SU-DHL-6 (cell line): Measurements from ENCODE around the gene PPP2R2D.

Experiments used
- H2AFZ ChIP-seq: fragments of 200-600 bp; sonication (generic); 2 replicates; pipeline ENCODE4 v1.6.1; 2014; ENCODE audit warnings: low read depth, mild to moderate bottlenecking, moderate library complexity, mixed read lengths, antibody characterized with exemption, low read length; ENCODE audit not compliant: severe bottlenecking
- H3F3A ChIP-seq: fragments of 200-600 bp; shearing (Covaris generic); 2 replicates; pipeline ENCODE4 v1.6.0; 2016; ENCODE audit warnings: antibody characterized with exemption, mild to moderate bottlenecking; ENCODE audit not compliant: insufficient read depth
- H3K27ac ChIP-seq: fragments of 200-600 bp; sonication (generic); 2 replicates; pipeline ENCODE4 v1.5.1; 2016; ENCODE audit warnings: low read depth, mild to moderate bottlenecking, low read length, moderate library complexity, mixed read lengths
- H3K27me3 ChIP-seq: fragments of 200-600 bp; sonication (generic), shearing (Covaris generic); 2 replicates; pipeline ENCODE4 v1.6.0; 2014; ENCODE audit warnings: mild to moderate bottlenecking, low read length
- H3K36me3 ChIP-seq: fragments of 200-600 bp; sonication (generic); 2 replicates; pipeline ENCODE4 v1.6.1; 2014; ENCODE audit warnings: mild to moderate bottlenecking, low read length, mixed read lengths
- H3K4me2 ChIP-seq: fragments of 300-600, 200-600 bp; shearing (Covaris generic), sonication (generic); 2 replicates; pipeline ENCODE4 v1.6.0; 2014; ENCODE audit warnings: low read length, low read depth, mild to moderate bottlenecking; ENCODE audit not compliant: poor library complexity, severe bottlenecking
- H3K4me3 ChIP-seq: fragments of 200-600 bp; sonication (generic); 2 replicates; pipeline ENCODE4 v1.5.1; 2014; ENCODE audit warnings: antibody characterized with exemption, low read length, mild to moderate bottlenecking, mixed read lengths; ENCODE audit not compliant: insufficient read depth, poor library complexity, severe bottlenecking
- H3K79me2 ChIP-seq: fragments of 200-600 bp; sonication (generic); 2 replicates; pipeline ENCODE4 v1.6.1; 2014; ENCODE audit warnings: mild to moderate bottlenecking, low read length, moderate library complexity; ENCODE audit not compliant: insufficient read depth
- H3K9ac ChIP-seq: fragments of 200-600 bp; sonication (generic); 2 replicates; pipeline ENCODE4 v1.7.0; 2014; ENCODE audit warnings: mild to moderate bottlenecking, low read length
- H3K9me2 ChIP-seq: fragments of 200-600 bp; sonication (generic); replicated peaks from 2 replicates; pipeline ENCODE4 v1.6.1; 2014; ENCODE audit warnings: low read length; ENCODE audit not compliant: insufficient read depth
- H3K9me3 ChIP-seq: fragments of 200-600 bp; sonication (generic); 2 replicates; pipeline ENCODE4 v1.6.1; 2014; ENCODE audit warnings: low read length, mixed read lengths; ENCODE audit not compliant: insufficient read depth
- H4K20me1 ChIP-seq: fragments of 200-600 bp; sonication (generic); 2 replicates; pipeline ENCODE4 v1.6.1; 2014; ENCODE audit warnings: low read depth, mild to moderate bottlenecking, antibody characterized with exemption, low read length, moderate library complexity, mixed read lengths
- EZH2phosphoT487 ChIP-seq: fragments of 200-600 bp; sonication (generic), shearing (Covaris generic); conservative IDR thresholded peaks from 2 replicates; pipeline ENCODE4 v1.6.1; 2018; ENCODE audit warnings: mild to moderate bottlenecking, antibody characterized with exemption, low read length, moderate library complexity, mixed read lengths
- TF ChIP-seq, protein P1 (sequence below): fragments of 200-600 bp; sonication (generic); IDR thresholded peaks from one replicate; pipeline ENCODE4 v1.5.1; 2017; ENCODE audit warnings: antibody characterized with exemption, mild to moderate bottlenecking, low read length, moderate library complexity; ENCODE audit not compliant: insufficient read depth, poor library complexity, severe bottlenecking

Gene PPP2R2D

DNA sequence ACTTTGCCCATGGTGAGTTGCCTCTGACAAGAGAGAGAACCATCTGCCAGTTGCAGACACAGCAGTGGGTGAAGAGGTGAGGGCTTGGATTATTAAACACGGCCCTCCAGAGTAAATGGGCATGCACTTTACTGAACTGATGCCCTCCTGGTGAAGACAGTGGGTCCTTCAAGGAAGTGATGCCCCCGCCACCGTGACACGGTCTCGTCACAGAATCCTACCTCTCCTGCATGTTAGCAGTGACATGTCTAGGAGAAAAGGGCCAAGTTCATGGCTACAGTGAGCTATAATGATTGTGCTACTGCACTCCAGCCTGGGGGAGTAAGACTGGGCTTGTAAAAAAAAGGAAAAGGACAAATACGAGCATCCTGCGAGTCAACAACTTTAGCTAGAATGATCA lies 78.5 kb downstream of the PPP2R2D start:
- H2AFZ ChIP-seq = no peak overlapping the region
- no peaks in the 10 kb centered on the region for H3K27me3 ChIP-seq
- no peak overlapping the region for H3K27ac ChIP-seq
- no peak overlapping the region for H3K4me3 ChIP-seq
- TF ChIP-seq EZH2phosphoT487 = no peak
- TF ChIP-seq, protein P1, sequence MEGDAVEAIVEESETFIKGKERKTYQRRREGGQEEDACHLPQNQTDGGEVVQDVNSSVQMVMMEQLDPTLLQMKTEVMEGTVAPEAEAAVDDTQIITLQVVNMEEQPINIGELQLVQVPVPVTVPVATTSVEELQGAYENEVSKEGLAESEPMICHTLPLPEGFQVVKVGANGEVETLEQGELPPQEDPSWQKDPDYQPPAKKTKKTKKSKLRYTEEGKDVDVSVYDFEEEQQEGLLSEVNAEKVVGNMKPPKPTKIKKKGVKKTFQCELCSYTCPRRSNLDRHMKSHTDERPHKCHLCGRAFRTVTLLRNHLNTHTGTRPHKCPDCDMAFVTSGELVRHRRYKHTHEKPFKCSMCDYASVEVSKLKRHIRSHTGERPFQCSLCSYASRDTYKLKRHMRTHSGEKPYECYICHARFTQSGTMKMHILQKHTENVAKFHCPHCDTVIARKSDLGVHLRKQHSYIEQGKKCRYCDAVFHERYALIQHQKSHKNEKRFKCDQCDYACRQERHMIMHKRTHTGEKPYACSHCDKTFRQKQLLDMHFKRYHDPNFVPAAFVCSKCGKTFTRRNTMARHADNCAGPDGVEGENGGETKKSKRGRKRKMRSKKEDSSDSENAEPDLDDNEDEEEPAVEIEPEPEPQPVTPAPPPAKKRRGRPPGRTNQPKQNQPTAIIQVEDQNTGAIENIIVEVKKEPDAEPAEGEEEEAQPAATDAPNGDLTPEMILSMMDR = no peak
- no peaks in the 10 kb centered on the region for H3K9me3 ChIP-seq
- H3K4me2 ChIP-seq = peak overlapping the region; percentile 80
- no peaks in the 10 kb centered on the region for H3K36me3 ChIP-seq
- H3K9me2 ChIP-seq = no peaks in the 10 kb centered on the region
- 0 out of 2 replicates have a peak, but pooled peaks cover 4% of the 10 kb centered on the region for H3F3A ChIP-seq
- H3K79me2 ChIP-seq = peaks cover 50% of the 10 kb centered on the region; the same call in 1 of the 2 replicates
- H4K20me1 ChIP-seq = peaks cover 4% of the 10 kb centered on the region; the same call in 1 of the 2 replicates
- no peak overlapping the region for H3K9ac ChIP-seq

DNA sequence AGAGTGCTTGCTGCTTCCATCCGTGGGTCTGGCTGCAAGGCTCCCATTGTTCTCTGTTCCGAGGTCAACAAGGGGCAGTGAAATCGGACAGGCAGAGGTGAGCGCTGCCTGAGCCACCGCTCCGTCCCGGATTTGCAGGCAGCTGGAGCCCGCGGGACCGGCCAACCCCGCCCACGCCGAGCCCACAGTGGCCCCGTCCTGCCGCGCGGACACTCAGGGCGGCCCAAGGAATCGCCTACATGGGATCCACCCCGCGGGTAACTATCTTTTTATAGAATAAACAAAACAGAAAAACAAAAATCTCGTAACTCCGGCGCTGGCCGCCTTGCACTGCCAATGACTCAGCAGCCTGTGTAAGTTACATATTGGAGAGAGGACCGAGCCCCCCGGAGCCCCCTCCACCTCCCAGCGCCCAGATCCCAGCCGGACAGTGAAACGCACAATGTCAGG lies 79.0 kb downstream of the PPP2R2D start:
- Histone ChIP-seq H3K9ac (no peak overlapping the region), H3K9me2 (no peaks in the 10 kb centered on the region), H3K9me3 (no peaks in the 10 kb centered on the region), H3K79me2 (peaks cover 45% of the 10 kb centered on the region; the same call in 1 of the 2 replicates), H2AFZ (no peak overlapping the region), H4K20me1 (peaks cover 4% of the 10 kb centered on the region; the same call in 1 of the 2 replicates), H3K4me3 (no peak overlapping the region), H3K27me3 (no peaks in the 10 kb centered on the region), H3K27ac (no peak overlapping the region), H3K4me2 (peak overlapping the region; percentile 80), H3F3A (0 out of 2 replicates have a peak, but pooled peaks cover 4% of the 10 kb centered on the region), H3K36me3 (no peaks in the 10 kb centered on the region)
- TF ChIP-seq, protein P1 = no peak
- no peak for TF ChIP-seq EZH2phosphoT487

DNA sequence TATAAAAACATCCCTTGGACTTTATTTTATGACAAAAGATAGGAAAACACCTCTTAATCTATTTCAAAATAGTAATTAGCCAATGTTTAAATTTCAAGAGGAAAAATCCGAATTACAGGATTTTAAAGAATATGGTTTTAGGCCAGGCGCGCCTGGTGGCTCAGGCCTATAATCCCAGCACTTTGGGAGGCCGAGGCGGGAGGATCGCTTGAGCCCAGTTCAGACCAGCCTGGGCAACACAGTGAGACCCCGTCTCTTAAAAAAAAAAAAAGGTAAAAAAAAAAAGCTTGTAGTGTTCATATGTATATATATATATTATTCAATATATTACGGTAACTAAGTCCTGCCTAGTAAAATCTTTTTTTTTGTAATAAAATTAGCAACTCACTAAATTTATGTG lies 79.5 kb downstream of the PPP2R2D start:
- Histone ChIP-seq H4K20me1 (peaks cover 4% of the 10 kb centered on the region; the same call in 1 of the 2 replicates), H3K4me2 (peak overlapping the region; percentile 80)

More for the DNA sequence above, 79.5 kb downstream of the PPP2R2D start:
- Histone ChIP-seq H3K9ac (no peak overlapping the region), H3K4me3 (peak overlapping the region; percentile 73), H3K36me3 (no peaks in the 10 kb centered on the region), H3K9me3 (no peaks in the 10 kb centered on the region), H3K9me2 (no peaks in the 10 kb centered on the region), H3K79me2 (peaks cover 42% of the 10 kb centered on the region; the same call in 1 of the 2 replicates), H3K27me3 (no peaks in the 10 kb centered on the region), H2AFZ (no peak overlapping the region), H3F3A (0 out of 2 replicates have a peak, but pooled peaks cover 4% of the 10 kb centered on the region), H3K27ac (no peak overlapping the region)
- TF ChIP-seq EZH2phosphoT487 = no peak
- TF ChIP-seq, protein P1 = no peak
